ENCODE measurements around the gene BUD23.

- TF ChIP-seq POLR2AphosphoS5 (IDR thresholded peaks at IDR 0.05; ENCODE audit: low read depth, low read length) (no peak), TAF1 (IDR thresholded peaks at IDR 0.05; ENCODE audit: borderline replicate concordance, low read depth, low read length) (no peak)
These were observed 44.6 kb downstream of the BUD23 start for GRCh38 chr7:73727952-73728351.

All from GM12892 (cell line).